NCI-H2171 (cell line): ENCODE measurements around the gene CCDC141.

Experiments used
- DNase-seq: peaks from one replicate; lab custom pipeline; 2025; lab: John Stamatoyannopoulos, UW

CCDC141 gene

GRCh38 chr2:178827739-178828485, 222.0 kb downstream of the CCDC141 start:
- DNase-seq: no peak

DNA sequence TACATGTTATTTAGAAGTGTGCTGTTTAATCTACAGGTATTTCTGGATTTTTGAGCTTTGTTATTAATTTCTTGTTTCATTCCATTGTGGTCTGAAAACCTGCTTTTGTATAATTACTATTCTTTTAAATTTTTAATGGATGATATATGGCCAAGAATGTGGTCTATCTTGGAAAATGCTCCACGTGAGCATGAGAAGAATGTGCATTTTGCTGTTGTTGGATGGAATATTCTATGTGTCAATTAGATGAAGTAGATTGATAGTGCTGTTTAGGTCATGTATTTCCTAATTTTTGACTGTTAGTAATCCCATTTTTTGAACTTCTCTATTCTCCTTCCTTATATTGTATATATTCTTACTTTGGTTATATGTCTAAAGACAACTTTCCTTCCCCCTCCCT, 222.8 kb downstream of the CCDC141 start:
- DNase-seq: no peak

DNA sequence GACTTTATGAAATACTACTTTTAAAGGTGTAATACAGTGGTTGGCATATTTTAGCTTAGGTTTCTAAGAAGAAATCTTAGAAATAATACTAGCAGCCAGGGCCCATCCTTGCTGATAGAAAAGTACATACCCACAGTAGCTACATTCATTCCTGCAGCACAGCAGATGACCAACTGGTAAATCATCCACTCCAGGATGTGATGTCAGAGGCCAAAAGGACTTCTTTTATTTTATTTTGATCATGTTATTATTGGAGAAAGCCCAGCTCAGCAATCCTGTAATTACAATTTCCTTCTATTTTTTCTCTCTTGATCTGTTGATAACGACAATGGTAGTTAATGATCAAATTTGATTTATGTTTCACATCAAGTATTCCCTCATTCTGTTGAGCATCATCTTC, 224.8 kb downstream of the CCDC141 start:
- no peak for DNase-seq

DNA sequence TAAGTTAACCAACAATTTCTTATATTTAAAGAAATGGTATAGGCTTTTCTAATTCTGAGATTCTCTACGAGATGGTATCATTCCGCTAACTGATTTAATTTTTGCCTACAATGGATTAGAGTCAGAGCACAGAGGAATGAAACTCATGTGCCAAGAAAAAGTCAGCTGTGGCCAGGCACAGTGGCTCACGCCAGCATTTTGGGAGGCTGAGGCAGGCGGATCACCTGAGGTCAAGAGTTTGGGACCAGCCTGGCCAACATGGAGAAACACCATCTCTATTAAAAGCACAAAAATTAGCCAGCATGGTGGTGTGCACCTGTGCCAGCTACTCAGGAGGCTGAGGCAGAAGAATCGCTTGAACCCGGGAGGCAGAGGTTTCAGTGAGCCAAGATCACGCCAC, 225.8 kb downstream of the CCDC141 start:
- no peak for DNase-seq

GRCh38 chr2:178819992-178820391, 229.9 kb downstream of the CCDC141 start:
- no peak for DNase-seq

GRCh38 chr2:178819147-178819875, 230.6 kb downstream of the CCDC141 start:
- DNase-seq: no peak

- no peak for DNase-seq
Observed at GRCh38 chr2:178811901-178812300, 238.0 kb downstream of the CCDC141 start.

- no peak for DNase-seq
Observed at GRCh38 chr2:178811045-178811444, 238.9 kb downstream of the CCDC141 start.

- DNase-seq: no peak
Observed at GRCh38 chr2:178810422-178810821, 239.5 kb downstream of the CCDC141 start.

- DNase-seq: no peak
Observed at GRCh38 chr2:178807227-178808008, 242.5 kb downstream of the CCDC141 start, which contains the start of gene TTN. TTN (minus strand) TSS chr2:178807423; CDS start chr2:178804642, 2,781 bp downstream.

GRCh38 chr2:178806543-178806942, 243.4 kb downstream of the CCDC141 start:
- no peak for DNase-seq

GRCh38 chr2:178805457-178805856, 244.5 kb downstream of the CCDC141 start:
- no peak for DNase-seq

DNA sequence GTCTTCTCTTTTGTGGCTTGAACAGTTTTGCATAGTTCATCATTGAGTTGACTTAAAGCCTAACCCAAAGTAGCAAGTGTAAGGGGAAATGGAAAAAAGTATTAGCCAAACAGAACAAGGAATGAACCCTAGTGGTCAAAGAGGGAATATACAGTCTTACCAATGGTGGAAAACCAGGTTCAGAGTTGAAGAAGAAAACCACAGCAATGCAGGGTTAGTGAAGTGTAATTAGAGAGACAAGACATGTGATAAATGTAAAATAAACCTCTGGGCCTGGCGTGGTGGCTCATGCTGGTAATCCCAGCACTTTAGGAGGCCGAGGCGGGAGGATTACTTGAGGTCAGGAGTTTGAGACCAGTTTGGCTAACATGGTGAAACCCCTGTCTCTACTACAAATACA, 245.1 kb downstream of the CCDC141 start:
- DNase-seq: no peak

GRCh38 chr2:178800510-178800909, 249.4 kb downstream of the CCDC141 start:
- no peak for DNase-seq

- no peak for DNase-seq
Observed at GRCh38 chr2:178799305-178799704, 250.6 kb downstream of the CCDC141 start.

DNA sequence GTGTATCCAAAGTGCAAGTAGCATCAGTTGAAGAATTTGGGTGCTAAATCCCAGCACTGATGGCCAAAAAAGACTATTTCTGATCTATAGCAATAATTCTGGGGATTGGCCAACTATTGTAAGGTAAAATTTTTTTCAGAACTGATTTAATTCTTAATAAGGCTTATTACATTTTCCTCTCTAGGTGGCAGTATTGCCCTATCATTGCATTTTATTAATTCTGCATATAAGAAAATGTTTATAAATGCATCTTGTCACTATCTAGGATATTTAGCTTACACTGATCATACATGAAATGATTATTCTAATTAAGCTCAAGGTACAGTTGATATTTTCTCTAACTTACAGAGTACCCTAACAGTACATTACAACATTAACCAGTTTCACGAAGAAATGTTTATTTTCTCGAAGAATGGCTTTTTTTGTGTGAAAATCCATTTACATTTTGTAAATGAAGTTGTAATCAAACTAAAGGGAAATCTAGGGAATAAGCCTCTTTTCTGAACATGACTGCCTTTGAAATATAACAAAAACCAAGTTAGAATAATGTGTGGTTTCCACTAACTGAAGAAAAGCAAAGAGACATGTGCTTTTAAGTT, 253.8 kb downstream of the CCDC141 start:
- peak; percentile 19 for DNase-seq

DNA sequence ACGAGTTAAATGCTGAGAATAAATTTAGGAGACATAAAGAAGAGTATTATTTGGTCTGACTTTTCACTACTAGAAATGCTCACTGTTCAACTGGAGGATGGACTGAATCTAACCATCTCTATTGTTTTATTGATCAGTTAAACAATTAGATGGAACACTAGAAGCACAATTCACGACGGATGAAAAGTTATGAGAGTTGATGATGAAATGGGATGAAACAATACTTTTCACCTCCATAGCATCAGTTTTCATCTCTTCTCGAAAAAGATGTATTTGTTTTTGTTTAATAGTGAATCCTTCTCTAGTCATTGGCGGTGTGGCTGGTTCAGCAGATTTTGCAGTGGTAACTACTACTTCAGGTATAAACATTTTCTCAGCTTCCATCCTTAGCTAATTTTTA, 262.0 kb downstream of the CCDC141 start:
- DNase-seq: no peak

DNA sequence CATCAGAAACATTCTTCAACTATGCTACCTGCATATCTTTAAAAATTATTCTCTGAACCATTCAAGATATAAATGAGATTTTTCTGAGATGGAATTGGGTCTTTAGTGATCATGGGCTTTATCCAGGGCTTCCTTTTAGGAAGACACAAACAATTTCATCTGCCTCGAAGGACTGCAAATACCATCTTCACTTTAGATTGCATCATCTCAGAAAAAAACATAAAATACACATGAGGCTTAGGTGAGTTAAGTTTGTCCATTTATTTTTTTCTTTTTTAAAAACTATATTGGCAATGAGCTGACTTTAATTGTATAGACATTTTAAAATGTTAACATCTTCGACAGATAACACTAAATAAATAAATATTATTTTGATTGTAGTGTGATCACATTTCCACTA, 262.8 kb downstream of the CCDC141 start:
- DNase-seq: no peak

GRCh38 chr2:178783889-178784288, 266.0 kb downstream of the CCDC141 start:
- no peak for DNase-seq

DNA sequence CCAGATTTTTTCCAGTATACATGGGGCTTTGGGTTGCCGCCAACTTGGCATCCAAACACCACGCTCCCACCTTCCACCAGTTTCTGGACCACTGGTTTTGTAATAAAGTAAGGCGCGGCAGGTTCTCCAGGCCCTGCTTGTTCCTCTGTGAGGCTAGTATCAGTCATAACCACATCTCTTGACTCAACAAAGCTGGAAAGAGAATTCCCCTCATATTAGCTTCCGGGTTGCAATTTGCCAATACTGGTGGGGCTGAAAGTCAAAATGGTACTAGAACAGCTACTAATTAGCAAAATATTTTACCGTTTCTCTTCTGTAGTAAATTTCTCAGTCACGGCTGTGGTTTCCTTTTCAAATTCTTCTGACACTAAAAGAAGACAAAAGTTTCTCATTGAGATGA, 267.7 kb downstream of the CCDC141 start:
- DNase-seq: no peak
